Raji (cell line): Measurements from ENCODE around the gene PTPN2.

ENCODE experiments used
- POLR2A ChIP-seq: IDR thresholded peaks from 2 replicates; pipeline ENCODE4 v1.6.1; 2011; ENCODE audit warnings: low read depth, low read length, control low read depth; ENCODE audit not compliant: insufficient read depth

PTPN2 gene

DNA sequence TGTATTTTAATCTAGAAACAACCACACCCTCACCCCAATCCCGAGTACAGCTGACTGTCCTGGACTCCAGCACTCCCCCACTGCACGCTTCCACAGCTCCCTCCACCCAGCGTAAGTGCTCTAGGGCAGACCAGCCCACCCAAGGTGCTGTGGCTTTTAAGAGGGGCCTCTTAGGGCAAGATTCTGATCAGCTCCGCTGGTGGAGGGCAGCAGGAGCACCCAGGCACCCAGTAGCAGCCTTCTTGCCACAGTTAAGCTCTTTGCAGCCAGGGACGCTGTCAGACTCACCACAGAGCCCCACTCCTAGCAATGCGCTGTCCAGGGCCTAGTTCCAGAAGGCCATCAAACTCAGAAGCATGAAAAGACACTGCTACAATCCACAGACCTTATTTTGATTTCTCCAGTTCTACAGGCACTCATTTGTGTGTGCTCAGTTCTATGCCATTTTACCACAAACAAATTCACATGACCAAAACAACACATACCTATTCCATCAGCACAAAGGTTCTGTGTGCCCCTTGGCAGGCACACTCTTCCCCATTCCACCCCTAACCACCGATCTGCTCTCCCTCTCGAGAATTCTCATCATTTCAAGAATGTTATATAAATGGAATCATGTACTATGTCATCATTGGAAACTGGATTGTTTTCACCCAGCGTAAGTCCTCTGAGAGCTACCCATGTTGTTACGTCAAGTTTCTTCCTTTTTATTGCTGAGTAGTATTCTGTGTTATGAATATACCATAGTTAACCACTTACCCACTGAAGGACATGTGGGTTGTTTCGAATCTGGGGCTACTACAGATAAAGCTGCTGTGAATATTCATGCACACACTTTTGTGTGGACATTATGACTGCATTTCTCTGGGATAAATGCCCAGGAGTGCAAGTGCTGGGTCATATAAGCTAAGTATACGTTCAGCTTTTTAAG, 40.4 kb downstream of the PTPN2 start:
- no peak for TF ChIP-seq POLR2A

DNA sequence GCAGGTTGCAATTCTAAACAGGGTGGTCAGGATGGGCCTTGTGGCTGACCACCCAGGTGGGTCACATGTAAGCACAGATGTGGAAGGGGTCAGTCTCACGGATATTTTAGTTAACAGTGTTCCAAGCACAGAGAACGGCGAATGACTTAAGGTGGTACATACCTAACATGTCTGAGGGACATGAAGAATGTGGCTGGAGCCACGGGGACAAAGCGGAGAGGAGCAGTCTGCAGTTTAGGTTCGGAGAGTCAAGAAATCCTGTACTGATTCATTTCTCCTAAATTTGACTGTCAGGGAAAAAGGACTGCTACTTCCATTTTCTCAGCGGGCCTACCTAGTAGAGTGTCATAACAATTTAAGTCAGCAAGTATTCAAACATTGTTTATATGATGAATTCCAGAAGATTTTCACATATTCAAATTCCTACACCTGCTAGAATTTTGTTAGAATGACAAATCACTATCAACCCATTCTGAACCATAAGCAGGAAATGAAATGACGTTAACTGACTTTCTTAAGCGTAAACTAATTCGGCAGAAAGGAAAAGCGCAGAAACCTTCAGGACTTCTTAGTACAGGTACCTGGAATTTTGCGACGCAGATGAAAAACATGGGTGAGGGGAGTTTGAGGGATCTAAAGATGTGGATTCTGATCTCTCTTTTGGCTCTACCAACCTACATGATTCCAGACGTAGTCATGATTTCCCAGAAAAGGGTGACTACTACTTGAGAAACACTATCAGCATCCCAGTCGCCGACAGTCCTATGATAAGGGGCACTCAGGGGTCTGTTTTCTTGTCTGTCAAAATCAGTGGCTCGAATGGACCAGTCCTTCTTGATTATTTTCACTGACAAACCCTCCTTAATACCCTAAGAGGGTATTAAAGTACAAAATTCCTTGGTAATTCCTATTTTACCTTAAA, 41.3 kb downstream of the PTPN2 start:
- no peak for TF ChIP-seq POLR2A

DNA sequence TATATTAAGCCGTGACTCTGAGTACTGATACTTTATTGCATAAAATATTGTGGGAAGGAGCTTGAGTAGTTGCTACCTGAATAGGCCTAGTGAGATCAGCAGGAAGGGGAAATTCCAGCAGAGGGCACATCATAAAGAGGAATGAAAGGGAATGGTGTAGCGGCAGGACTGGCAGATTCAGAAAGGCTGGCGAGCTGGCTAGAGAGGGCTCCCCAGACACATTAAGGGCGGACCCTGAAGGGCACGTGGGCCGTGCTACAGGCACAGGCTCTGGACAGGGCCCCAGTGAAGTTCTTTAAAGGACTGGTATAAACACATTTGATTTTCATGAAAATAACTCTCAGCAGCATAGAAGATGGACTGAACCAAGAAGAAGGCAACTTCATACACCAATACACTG, 43.0 kb downstream of the PTPN2 start:
- no peak for TF ChIP-seq POLR2A

DNA sequence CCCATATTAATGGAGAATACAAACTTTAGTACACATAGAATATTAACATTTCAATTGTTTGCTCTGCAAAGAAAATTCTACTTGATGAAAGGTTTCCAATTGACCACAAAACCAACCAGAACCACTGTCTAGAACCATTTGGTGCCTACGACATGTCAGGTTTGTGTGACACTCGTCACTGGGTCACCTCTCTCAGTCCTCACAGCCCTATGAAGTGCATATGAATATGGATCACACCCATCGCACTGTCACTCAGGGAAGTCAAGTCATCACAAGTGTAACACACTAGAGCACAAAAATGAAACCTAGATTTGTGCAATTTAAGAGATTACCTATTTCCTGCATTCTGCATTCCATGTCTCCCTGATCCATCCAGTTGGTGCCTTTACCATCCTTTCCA, 43.7 kb downstream of the PTPN2 start:
- no peak for TF ChIP-seq POLR2A

DNA sequence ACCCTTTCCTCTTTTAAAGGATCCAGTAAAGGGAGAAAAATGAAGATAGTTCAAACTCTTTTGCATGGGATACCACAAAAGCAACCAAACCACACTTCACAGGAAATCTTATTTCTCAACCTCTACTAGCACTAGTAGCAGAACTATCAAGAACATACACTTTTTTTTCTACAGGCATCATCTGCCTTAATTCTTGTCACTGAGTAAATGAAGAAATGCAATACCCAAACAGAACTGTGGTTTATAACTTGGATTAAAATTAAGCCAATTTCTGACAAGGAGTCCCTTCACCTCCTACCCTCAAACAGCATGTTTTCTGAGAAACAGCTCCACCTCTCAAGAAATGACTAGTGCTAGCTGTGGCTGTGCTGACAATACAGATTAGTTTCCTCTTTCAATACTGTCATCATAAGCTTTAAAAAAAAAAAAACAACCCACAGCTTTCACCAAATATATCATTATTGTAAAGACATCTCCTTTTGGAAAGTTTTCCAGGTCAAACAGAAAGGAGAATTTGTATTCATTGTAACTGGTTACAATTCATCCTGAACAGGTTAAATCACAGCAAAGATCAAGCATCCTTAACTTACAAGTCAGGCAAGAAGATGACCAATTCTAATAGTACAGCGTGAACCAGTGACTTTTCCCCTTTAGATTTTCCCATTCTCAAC, 44.4 kb downstream of the PTPN2 start:
- no peak for TF ChIP-seq POLR2A

DNA sequence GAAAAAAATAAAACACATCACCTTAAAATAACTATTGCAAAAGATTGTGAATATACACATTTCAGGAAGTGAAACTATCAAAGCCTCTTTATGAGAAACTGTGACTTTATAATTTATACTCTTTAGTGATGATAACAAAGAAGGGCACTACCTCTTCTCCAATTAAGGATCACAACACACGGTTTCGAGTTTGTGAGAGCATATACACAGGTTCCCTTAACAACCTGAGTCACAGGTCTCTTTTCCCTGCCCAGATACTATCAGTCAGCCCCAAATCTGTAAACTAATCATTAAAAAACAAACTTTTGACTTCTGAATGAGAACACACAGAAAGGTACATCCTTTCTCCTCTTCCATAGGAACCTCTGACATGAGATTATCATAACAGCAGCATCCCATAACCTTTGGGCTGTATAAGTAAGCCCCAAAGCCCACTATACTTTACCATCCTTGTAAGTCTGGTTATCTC, 44.9 kb downstream of the PTPN2 start:
- TF ChIP-seq POLR2A = no peak

DNA sequence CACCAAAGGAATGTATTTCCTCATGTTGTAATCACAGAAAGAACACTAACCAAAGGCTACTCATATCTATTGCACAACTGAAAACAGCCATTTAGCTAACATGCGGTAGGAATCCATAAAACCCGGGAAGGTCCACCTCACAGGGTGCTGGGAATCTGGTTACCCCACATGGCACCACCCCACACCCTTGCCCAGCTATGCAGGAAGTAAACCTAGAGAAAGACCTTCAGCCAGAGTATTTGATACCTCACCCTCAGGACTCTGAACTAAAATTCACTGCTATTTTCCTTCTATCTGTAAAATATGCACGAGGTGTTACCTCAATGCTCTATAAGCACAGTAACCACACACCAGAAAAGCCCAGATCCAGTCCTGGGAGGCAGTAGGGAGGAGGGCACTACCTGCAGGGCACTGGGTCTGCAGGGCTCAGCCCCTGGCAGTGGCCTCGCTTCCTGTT, 45.8 kb downstream of the PTPN2 start:
- TF ChIP-seq POLR2A = no peak

DNA sequence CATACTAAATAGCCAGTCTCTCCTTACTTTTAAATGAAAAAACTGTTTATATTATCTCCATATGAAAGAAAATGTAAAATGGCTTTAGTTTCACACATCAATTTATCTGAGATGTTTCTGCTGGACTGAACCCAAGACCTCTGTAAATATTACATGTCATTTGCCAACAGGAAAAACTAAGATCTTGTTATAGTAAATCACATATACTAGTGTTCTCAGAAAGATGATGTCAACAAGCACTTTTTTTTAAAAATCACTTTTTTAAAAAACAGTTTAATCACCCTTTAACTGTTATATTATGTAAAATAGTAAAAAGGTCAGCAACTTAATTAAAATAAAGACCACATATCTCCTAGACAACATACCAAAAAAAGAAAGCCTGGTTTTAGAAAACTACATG, 46.3 kb downstream of the PTPN2 start:
- no peak for TF ChIP-seq POLR2A

DNA sequence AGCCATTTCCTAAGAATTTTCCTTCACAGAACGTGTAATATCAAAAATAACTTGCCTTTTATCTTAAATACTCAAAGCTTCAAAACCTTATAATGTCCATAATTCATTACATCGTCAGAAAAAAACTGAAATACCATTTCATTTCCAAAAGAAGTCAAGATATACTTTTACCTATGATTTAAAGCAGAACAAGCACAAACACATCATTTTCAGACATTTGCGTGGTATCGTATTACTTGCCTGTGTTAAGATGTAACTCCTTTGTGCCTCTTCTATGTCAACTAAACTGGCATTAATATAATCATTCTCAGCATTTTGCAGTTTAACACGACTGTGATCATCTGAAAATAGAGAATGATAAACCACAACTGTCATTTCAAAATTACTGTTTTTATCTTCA, 47.5 kb downstream of the PTPN2 start:
- no peak for TF ChIP-seq POLR2A

DNA sequence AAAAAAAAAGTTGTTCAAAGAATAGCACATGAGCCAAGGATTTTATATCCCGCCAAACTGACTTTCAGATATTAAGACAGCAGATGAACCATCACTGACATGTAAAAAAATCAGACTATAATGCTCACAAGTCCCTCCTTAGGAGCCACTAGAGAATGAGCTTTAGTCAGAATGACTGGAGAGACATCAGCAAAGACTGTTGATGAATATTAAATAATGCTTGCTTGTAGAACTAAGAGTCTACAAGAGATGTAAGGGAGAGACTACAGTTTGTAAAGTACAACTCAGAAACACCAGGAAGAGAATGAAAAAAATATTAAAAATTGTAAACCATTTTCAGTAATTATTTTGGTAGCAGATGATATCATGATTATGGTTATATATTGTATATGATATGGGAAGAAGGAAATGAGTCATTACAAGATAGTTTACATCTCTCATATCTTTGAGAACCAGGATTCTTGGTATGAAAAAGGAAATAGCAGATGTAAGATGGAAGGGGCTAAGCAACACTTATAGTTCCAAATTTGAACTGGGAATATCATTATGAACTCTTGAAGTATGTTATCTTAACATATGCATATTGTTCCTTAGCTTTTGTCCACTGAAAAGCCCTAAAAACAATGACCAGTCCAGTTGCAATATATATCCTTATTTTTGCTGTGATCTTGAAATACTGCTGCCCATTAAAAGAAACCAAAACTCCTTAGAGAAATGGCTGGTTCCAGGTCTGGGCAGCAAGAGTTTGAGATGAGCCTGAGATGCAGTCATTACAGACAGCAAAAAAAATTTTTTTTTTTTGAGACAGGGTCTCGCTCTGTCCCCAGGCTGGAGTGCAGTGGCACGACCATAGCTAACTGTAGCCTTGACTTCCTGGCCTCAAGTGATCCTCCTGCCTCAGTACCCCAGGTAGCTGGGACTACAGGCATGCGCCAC, 55.7 kb downstream of the PTPN2 start:
- no peak for TF ChIP-seq POLR2A

DNA sequence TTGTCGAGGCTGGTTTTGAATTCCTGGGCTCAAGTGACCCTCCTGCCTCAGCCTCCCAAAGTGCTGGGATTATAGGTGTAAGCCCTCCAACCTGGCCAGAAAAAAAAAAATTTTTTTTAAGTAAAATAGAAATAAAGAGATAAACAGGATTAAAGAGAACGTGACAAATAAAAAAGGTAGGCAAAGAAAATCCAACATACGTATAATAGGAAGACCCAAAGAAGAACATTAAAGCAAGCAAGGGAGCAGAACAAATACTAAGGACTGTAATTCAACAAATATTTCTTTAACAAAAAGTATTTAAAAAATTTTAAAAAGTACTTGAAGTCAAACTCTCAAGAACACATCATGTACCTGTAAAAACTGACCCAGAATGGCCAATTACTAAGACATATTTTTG, 56.4 kb downstream of the PTPN2 start:
- TF ChIP-seq POLR2A = no peak

DNA sequence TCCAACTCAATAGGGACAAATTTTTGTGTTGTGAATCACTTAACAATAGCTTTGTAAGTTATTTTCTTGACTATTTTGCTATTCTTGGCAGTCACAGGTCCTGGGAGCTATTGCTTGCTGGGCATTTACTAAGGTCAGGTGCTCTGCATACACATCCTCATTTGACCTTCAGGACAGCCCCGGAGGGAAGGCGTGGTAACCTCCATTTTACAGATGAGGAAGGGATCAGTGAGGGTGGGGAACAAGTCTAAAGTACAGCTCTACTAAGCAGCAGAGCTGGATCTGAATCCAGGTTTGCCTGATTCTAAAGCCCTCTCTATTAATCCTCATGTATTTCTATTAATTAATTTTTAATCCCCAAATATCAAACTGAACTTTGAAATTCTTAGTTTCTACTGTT, 58.8 kb downstream of the PTPN2 start:
- no peak for TF ChIP-seq POLR2A

DNA sequence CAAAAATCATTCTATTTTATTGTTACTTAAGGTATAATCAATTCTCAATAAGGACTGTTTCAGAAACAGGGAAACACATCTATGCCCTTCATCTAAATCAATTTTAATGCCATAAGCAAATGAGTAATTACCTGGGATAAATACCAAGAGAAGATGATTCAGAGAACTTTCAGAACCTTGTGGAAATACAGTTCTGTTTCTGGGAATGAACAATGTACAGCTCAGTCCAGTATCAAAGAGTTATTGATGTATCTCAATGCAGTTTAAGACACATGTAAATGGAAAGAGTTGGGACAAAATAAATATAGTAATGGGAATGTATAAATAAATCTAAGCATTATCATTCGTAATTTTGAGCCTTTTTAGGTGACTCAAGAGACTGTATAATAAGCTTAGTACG, 60.1 kb downstream of the PTPN2 start:
- no peak for TF ChIP-seq POLR2A

DNA sequence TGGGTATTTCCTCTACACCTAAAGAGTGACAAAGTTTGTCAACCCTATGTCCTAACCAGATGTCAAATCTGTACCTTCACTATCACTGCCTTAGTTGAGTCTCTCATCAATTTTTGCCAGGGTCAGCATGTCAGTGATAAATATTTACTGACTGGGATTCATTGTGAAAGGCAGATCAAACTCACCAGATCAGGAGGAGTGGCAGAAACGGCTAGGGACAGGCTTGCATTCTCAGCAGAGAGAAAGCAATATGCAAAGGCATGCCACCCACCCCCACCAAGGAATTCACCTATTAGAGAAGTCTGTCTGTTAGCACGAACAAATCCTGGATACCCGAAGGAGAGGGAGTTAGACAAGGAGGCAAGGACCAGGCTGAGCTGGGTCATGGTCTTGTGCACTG, 62.6 kb downstream of the PTPN2 start:
- TF ChIP-seq POLR2A = no peak
